HepG2 (cell line): ENCODE results near the gene SLBP. TPM values are rescaled to one million over a fixed set of nuclear protein-coding genes. Genes with fewer than 3 reads are reported as not detected.
A peak's percentile ranks its signal among the peaks of the same experiment; 100 is the strongest.

ENCODE experiments used
- ATM ChIP-seq: fragments of 450-650 bp; IDR thresholded peaks from 2 replicates; pipeline ENCODE4 v1.7.1; 2017; ENCODE audit warnings: mild to moderate bottlenecking, borderline replicate concordance
- BHLHE40 ChIP-seq: IDR thresholded peaks from 2 replicates; pipeline ENCODE4 v1.6.1; 2011; ENCODE audit warnings: low read length, improper control_type of control experiment
- GATA4 ChIP-seq: sonication (generic); IDR thresholded peaks from 2 replicates; pipeline ENCODE4 v1.6.1; 2016; ENCODE audit warnings: antibody characterized with exemption, low read depth, borderline replicate concordance
- HOXA3 ChIP-seq: sonication (generic); formaldehyde crosslinking; IDR thresholded peaks from 2 replicates; pipeline ENCODE4 v1.5.0; 2020; ENCODE audit warnings: missing genetic modification reagents
- IRF9 ChIP-seq: sonication (generic); formaldehyde crosslinking; IDR thresholded peaks from 2 replicates; pipeline ENCODE4 v1.8.0; 2022; ENCODE audit warnings: missing genetic modification reagents, mild to moderate bottlenecking, borderline replicate concordance
- NFIC ChIP-seq: IDR thresholded peaks from 2 replicates; pipeline ENCODE4 v1.6.1; 2012; ENCODE audit warnings: mild to moderate bottlenecking, low read length, inconsistent platforms
- NFKB2 ChIP-seq: sonication (generic); formaldehyde crosslinking; IDR thresholded peaks from 2 replicates; pipeline ENCODE4 v1.4.0; 2020; ENCODE audit warnings: missing genetic modification reagents, borderline replicate concordance
- NONO ChIP-seq, 2 experiments: fragments of 450-650 bp in 1 of 2; sonication (generic) in 1 of 2; formaldehyde crosslinking in 1 of 2; IDR thresholded peaks in 1 of 2; conservative IDR thresholded peaks in 1 of 2; 2 replicates each; pipeline versions ENCODE4 v1.6.1 to v1.8.0; 2017 to 2022; ENCODE audit warnings: mild to moderate bottlenecking in 1 of 2, missing genetic modification reagents in 1 of 2, moderate library complexity in 1 of 2
- PRDM15 ChIP-seq: sonication (generic); formaldehyde crosslinking; IDR thresholded peaks from 2 replicates; pipeline ENCODE4 v1.4.0; 2020; ENCODE audit warnings: missing genetic modification reagents
- RAD51 ChIP-seq: fragments of 450-650 bp; IDR thresholded peaks from 2 replicates; pipeline ENCODE4 v1.6.1; 2016; ENCODE audit warnings: borderline replicate concordance
- SKIL ChIP-seq: sonication (generic); formaldehyde crosslinking; IDR thresholded peaks from 2 replicates; pipeline ENCODE4 v1.8.0; 2022; ENCODE audit warnings: missing genetic modification reagents, mild to moderate bottlenecking, moderate library complexity, borderline replicate concordance
- SMC3 ChIP-seq: IDR thresholded peaks from 2 replicates; pipeline ENCODE4 v1.6.1; 2011; ENCODE audit warnings: low read length, improper control_type of control experiment
- SUZ12 ChIP-seq: fragments of 150-350 bp; IDR thresholded peaks from 2 replicates; pipeline ENCODE4 v1.6.1; 2014; ENCODE audit warnings: low read depth, low read length
- ZFP36 ChIP-seq: fragments of 150-350 bp; IDR thresholded peaks from 2 replicates; pipeline ENCODE4 v1.6.1; 2018; ENCODE audit warnings: borderline replicate concordance, low read length, low read depth; ENCODE audit not compliant: partially characterized antibody
- ZNF251 ChIP-seq: sonication (generic); formaldehyde crosslinking; IDR thresholded peaks from 2 replicates; pipeline ENCODE4 v1.9.0; 2021; ENCODE audit warnings: mild to moderate bottlenecking, missing genetic modification reagents
- ZNF3 ChIP-seq: IDR thresholded peaks from 2 replicates; pipeline ENCODE4 v1.7.0; 2017; ENCODE audit warnings: inconsistent platforms
- polyA plus RNA-seq, 8 experiments: library from polyadenylated mRNA; depleted of rRNA in 3 of 8; stranded (reverse) in 7 of 8; unstranded in 1 of 8; fragments of >200 nt; fragmentation: Illumina TruSeq in 4 of 8; extraction: Trizol in 4 of 8; gene quantifications; 2 replicates each; pipeline versions ENCODE4 v1.2.1 to v1.2.3, GENCODE V29; 2011 to 2016; ENCODE audit warnings: low read depth in 4 of 8, missing spikeins in 1 of 8, mixed read lengths in 1 of 8; ENCODE audit not compliant: insufficient read depth in 1 of 8
- total RNA-seq, 5 experiments: library from RNA; depleted of rRNA; stranded (reverse); fragments of >200 nt; fragmentation: Illumina TruSeq; extraction: Trizol; gene quantifications; 2 replicates each; pipeline ENCODE4 v1.2.3, GENCODE V29; 2016; ENCODE audit warnings: low read depth in 1 of 5
- TF ChIP-seq, protein P1 (sequence below): sonication (generic); formaldehyde crosslinking; IDR thresholded peaks from 2 replicates; pipeline ENCODE4 v1.4.0; 2020; ENCODE audit warnings: missing genetic modification reagents, borderline replicate concordance
- TF ChIP-seq, protein P2 (sequence below): IDR thresholded peaks from 2 replicates; pipeline ENCODE4 v1.6.1; 2016; ENCODE audit warnings: missing genetic modification reagents, missing compliant biosample characterization
- TF ChIP-seq, protein P3 (sequence below): sonication (generic); formaldehyde crosslinking; IDR thresholded peaks from 2 replicates; pipeline ENCODE4 v1.4.0; 2020; ENCODE audit warnings: mild to moderate bottlenecking, missing genetic modification reagents

SLBP gene
- total and polyA plus RNA-seq, 2 of the 13 experiments (the other 11 are each of a cell fraction or from before 2014, with no cell fraction given): 43.9 to 104 TPM

DNA sequence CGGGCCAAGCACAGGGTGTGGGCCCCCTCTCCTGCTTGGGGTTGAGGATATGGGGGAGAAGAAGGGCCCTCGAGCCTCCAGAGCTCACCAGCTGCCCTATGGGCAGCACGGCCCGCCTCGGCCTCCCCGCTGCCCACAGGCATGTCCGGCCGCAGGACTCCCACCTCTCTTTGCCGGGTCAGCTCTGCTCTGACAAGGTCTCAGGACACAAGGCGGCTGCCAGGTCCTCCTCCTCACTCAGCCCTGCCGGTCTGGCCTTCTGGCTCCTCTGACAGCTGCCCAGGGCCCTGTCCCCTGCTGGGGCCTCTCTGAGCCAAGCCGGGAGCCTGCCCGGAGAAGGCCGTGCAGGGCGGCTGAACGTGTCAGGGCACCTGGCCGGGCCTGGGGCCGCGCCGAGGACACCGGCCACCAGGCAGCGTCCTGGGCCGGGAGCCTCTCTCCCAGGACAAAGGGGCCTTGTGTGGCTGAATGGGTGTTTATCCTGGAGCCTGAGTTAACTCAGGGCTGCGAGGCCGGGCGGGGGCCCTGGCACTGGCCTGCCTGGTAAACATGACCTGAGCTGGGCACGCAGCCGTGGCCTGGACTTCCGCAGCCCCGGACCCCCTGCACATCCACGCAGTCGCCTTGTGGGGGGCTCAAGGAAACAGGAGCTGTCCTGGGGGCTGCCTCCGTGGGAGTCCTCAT, 34.9 kb upstream of the SLBP start (continued):
- TF ChIP-seq ZNF3 (peak; percentile 28; the same call in 1 of the 2 replicates), GATA4 (no peak), NFIC (no peak), IRF9 (CRISPR knock-in tag) (no peak), NFKB2 (CRISPR knock-in tag) (peak; percentile 78), HOXA3 (CRISPR knock-in tag) (peak; percentile 83), ZNF251 (0 out of 2 replicates have a peak, but pooled peaks have one; percentile 51), BHLHE40 (no peak), NONO (IDR thresholded peaks at IDR 0.05) (no peak), NONO (CRISPR knock-in tag; conservative IDR thresholded peaks at IDR 0.05) (no peak), ATM (no peak), ZFP36 (peak; percentile 69), SKIL (CRISPR knock-in tag) (no peak), RAD51 (no peak), SMC3 (no peak), SUZ12 (no peak), PRDM15 (CRISPR knock-in tag) (0 out of 2 replicates have a peak, but pooled peaks have one; percentile 47)
- TF ChIP-seq, protein P1, sequence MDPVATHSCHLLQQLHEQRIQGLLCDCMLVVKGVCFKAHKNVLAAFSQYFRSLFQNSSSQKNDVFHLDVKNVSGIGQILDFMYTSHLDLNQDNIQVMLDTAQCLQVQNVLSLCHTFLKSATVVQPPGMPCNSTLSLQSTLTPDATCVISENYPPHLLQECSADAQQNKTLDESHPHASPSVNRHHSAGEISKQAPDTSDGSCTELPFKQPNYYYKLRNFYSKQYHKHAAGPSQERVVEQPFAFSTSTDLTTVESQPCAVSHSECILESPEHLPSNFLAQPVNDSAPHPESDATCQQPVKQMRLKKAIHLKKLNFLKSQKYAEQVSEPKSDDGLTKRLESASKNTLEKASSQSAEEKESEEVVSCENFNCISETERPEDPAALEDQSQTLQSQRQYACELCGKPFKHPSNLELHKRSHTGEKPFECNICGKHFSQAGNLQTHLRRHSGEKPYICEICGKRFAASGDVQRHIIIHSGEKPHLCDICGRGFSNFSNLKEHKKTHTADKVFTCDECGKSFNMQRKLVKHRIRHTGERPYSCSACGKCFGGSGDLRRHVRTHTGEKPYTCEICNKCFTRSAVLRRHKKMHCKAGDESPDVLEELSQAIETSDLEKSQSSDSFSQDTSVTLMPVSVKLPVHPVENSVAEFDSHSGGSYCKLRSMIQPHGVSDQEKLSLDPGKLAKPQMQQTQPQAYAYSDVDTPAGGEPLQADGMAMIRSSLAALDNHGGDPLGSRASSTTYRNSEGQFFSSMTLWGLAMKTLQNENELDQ (CRISPR knock-in tag): no peak
- TF ChIP-seq, protein P2, sequence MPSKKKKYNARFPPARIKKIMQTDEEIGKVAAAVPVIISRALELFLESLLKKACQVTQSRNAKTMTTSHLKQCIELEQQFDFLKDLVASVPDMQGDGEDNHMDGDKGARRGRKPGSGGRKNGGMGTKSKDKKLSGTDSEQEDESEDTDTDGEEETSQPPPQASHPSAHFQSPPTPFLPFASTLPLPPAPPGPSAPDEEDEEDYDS (CRISPR knock-in tag): peak; percentile 31; the same call in 1 of the 2 replicates
- TF ChIP-seq, protein P3, sequence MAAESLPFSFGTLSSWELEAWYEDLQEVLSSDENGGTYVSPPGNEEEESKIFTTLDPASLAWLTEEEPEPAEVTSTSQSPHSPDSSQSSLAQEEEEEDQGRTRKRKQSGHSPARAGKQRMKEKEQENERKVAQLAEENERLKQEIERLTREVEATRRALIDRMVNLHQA: no peak
